Neural progenitor cell (in vitro differentiated cells): ENCODE results near the gene TLN1.

Source experiments
- EZH2phosphoT487 ChIP-seq: fragments of 200-600 bp; sonication (generic); IDR thresholded peaks from 2 replicates; pipeline ENCODE4 v1.6.1; 2017; ENCODE audit warnings: antibody characterized with exemption
- TF ChIP-seq, protein P1 (sequence below): fragments of 200-600 bp; sonication (generic); IDR thresholded peaks from 2 replicates; pipeline ENCODE4 v1.5.1; 2017; ENCODE audit warnings: antibody characterized with exemption, mild to moderate bottlenecking

GRCh38 chr9:35749515-35750255 lies 17.7 kb upstream of the TLN1 start:
- TF ChIP-seq, protein P1, sequence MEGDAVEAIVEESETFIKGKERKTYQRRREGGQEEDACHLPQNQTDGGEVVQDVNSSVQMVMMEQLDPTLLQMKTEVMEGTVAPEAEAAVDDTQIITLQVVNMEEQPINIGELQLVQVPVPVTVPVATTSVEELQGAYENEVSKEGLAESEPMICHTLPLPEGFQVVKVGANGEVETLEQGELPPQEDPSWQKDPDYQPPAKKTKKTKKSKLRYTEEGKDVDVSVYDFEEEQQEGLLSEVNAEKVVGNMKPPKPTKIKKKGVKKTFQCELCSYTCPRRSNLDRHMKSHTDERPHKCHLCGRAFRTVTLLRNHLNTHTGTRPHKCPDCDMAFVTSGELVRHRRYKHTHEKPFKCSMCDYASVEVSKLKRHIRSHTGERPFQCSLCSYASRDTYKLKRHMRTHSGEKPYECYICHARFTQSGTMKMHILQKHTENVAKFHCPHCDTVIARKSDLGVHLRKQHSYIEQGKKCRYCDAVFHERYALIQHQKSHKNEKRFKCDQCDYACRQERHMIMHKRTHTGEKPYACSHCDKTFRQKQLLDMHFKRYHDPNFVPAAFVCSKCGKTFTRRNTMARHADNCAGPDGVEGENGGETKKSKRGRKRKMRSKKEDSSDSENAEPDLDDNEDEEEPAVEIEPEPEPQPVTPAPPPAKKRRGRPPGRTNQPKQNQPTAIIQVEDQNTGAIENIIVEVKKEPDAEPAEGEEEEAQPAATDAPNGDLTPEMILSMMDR, result no peak
- no peak for TF ChIP-seq EZH2phosphoT487
